Mammary epithelial cell (primary cell): ENCODE data around the gene FEZF1.

ENCODE experiments used
- CTCF ChIP-seq, 2 donors: IDR thresholded peaks in 1 of 2; conservative IDR thresholded peaks in 1 of 2; 2 replicates each; pipeline ENCODE4 v1.5.1; 2011 to 2012; ENCODE audit warnings: inconsistent platforms in 2 of 2, low read length in 2 of 2, mild to moderate bottlenecking in 2 of 2, control low read depth in 1 of 2, low read depth in 1 of 2; ENCODE audit not compliant: insufficient read depth in 1 of 2; ENCODE audit errors: extremely low read depth in 1 of 2
- EZH2 ChIP-seq: IDR thresholded peaks from 2 replicates; pipeline ENCODE4 v1.6.1; 2012; ENCODE audit warnings: low read length, inconsistent platforms, borderline replicate concordance

DNA sequence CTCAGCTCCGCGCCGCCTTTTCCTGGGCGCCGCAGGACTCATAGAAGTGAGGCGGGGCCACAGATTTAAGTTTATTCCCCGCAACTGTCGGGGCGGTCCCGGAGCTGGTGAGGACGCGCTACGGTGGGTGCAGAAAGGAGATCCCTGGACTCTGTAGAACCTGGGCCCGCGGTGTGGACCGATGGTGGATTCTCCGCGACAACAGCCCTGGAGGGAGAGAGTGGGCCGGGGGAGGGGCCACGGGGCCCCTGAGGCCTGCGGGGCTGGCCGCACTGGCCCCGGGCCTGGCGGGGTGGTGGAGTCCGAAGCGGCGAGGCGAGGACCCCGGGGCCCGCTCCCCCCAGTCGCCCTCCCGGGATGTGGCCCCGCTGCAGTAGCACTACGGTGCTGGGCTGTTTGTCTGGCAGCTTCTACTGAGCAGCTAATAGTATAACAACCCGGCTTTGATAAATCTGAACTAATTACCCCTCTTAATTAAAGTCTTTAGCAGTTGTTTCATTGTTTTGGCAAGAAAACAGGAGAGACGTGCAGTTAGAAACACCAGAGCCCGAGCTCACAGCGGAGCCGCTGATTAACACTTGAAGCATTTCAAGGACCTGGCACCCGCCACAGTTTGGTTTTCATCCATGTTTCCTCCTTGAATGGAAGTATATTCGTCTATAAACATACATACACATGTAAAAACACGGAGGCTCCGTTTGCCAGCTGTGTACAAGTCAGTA lies 4.2 kb downstream of the FEZF1 start:
- TF ChIP-seq CTCF (conservative IDR thresholded peaks at IDR 0.05 in 1 of 2, IDR thresholded peaks at IDR 0.05 in 1 of 2; ENCODE audit: extremely low read depth in 1 of 2, insufficient read depth in 1 of 2, low read depth in 1 of 2, low read length in 2 of 2) (no peak), EZH2 (peak; percentile 88)
